ENCODE data around the gene STX19.

STX19 gene

DNA sequence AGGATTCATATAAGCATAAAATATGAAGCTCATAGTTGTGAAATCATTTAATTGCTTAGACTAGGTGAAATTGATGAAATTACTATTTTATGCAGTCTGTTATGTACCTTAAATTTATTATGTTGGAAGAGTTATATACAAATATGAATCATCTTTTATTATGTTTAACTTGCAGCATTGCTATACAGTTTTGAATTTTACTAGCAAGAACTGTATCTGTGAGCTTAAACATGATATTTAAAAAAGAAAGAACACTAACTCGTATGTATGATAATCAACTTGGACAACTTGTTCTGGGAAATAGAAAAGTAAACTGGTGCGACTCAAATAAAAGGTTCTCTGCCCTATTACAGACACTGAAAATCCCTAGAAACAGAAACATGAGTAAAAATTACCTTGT lies 1.8 kb downstream of the STX19 start:
- no peak for DNase-seq

DNA sequence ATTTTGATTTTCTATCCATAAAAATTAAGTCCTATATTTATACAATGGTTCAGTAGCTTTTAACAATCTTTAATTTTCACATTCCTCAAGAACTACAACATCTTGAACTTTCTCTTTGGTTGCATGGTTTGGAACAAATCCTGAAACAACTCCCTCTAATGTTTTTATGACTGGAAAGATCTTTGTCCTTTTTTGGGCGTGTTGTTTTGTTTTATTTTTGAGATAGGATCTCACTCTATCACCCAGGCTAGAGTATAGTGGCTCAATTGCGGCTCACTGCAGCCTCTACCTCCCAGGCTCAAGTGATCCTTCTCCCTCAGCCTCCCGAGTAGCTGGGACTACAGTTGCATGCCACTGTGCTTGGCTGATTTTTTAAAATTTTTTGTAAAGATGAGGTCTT lies 4.0 kb downstream of the STX19 start:
- DNase-seq = no peak

DNA sequence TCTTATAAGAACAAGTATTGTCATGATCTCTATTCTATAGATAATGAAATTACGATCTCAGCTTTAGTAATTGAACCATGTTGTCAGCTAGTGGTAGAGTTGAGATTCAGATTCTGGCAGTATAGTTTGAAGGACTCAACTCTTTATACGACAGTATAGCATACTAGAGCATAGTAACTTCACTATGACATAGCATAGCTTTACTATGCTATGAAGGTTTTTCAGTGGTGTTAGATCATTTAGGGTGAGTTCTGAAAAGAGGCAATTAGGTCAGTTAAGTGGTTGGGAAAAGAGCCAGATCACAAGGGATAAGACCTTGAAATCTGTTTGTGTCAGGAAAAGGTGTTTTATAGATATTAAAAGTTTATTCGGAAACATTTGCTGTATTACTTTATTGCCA lies 8.1 kb downstream of the STX19 start:
- no peak for DNase-seq

DNA sequence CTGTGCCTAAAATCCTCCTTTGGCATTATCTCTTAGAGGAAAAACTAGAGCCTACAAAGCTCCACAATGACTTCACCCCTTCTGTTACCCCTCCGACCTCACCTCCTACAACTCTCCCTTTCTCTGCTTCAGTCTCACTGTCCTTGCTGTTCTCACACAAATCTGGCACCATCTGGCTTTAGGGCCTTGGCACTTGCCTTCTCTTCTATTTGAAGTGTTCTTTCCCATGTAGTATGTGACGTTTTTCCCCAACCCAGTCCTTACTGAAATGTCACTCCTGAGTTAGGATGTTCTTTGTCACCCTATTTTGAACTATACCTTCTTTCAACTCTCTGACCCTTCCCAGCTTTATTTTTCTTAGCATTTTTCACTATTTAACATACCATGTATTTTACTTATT lies 8.7 kb downstream of the STX19 start:
- no peak for DNase-seq

DNA sequence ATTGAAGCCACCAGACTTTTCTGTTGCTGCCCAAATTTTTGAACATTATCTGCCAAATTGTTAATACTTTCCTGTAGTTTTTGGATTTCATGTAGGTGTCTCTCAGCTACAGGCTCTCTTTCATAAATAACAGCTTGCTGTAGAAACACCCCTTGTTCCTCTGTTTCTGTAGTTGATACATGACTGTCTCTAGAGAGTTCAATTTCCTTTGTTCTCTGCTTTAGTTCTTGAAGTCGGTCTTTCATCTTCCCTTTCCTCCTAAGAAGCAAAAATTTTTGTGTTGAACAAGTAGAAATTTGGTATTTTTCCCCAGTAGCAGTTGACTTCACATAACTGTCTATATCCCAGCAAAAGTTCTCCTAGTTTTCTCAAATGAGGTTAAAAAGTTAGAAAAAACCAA lies 13.4 kb downstream of the STX19 start:
- DNase-seq = no peak

DNA sequence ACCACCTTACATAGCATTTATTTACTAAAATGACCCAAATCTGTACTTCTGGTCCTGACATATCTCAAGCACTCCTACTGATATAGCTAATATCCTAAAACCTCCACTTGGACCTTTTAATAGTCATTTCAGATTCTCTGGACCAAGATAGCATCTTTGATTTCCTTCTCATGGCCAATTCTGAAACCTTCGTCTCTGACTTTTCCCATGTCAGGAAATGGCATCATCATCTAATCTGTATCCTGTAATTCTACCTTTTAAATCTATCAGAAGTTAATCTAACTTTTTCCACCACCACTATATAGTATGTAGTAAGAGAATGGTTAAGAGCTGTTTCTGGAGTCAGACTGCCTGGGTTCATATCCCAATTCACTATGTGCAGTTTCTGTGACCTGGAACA lies 16.2 kb downstream of the STX19 start:
- DNase-seq = no peak

DNA sequence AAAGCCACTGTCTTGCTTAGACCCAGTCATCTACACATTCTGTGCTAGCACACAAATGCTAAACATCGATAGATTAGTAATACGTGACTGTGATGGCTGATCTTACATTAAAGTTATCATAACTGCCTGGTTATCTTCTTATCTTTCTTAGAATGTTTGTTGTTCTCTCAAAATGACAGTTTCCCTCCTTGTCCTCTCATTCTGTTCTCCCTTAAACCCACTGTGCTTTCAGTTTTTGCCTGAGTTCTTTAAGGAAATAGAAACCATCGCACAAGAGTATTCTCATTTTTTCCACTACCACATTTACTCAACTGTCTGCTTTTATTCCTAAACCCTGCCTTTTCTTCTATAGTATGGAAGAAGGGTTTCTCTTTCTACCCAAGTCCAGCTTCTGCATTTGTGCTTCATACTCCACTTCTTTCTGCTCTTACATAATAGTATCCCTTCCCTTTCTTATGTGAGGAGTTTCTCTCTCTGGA lies 17.1 kb downstream of the STX19 start:
- no peak for DNase-seq

DNA sequence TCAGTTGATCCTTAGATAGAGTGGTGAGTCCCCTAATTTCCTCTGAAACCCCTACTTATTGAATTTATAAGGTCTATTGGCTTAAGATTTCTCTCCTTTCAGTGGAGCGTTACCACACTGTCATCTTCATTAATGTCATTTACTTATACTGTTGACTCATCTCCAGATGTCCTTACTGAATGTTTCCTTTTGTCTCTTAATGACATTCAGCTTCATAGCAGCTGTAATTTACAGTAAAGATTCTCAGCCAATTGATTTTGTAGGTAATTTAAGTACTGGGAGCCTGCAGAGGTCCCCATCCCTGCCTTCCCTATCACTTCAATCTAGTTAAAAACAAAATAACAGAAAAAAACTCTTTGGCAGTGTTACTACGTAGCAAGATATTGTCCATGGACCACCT lies 18.8 kb downstream of the STX19 start:
- DNase-seq = no peak

DNA sequence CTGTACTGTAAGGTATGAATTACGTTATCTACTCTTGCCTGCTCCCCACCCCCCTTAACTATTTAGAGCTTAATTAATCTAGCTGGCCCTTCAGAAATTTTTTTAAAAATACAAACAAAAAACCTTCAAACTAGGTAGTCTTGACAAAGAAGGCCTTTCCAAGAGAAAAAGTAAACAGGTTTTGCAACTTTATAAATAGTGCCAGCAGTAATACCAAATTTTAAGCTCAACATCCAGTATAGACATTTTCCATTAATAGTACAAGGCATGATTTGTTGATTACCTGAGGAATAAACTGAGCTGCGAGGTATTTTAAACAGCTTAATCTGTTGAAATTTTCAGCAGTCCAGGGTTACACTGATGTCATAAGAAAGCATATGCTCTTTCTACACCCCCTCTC lies 20.1 kb downstream of the STX19 start:
- no peak for DNase-seq

DNA sequence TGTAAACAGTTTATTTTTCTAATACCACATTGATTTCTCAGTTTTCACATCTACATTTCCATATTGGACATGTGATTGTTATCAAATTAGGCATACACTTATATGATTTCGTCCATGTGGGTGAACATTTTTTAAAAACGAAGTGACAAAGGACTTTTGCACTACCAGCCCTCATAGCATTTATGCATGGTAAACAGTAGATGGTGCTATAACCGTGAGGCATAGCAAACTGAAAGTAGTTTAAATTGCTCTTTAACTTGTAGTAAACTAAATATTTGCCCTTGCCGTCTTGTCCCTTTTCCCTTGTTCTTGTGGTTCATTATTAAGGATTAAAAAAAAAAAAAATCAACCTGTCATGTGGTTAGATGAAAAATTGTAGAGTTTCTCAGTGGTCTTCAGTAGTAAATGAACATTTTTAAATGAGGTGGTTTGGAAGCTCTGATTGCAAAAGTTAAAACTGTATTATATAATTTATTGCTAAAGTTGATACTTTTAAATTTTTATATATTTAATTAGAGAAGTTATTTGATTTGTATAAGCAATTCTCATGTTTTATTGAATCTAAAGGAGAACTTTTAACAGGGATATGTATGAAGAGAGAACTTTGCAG lies 24.0 kb downstream of the STX19 start:
- DNase-seq = no peak

DNA sequence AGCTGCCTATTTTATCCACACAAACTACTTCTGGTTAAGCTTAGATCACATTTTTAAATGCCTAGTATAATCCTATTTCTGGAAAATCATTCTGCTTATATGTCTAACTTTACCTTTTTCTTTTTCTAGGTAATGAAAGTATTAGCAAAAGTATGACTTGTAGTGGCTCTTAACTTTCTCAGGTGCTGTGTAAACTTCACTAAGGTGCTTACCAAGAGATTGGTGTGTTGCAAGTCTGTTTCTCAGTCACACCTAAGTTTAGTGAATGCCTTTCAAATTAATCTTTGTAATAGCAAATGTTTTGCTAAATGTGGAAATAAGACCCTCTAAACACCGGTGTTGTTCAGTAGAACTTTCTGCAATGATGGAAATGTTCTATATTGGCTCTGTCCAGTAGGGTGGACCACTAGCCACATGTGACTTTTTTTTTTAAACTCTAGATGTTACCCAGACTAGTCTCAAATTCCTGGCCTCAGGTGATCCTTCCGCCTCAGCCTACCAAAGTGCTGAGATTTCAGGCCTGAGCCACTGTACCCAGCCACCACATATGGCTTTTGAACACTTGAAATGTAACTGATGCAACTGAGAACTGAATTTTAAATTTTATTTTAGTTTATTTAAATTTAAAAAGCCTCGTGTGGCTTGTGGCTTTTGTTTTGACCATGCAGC lies 26.4 kb downstream of the STX19 start:
- no peak for DNase-seq

DNA sequence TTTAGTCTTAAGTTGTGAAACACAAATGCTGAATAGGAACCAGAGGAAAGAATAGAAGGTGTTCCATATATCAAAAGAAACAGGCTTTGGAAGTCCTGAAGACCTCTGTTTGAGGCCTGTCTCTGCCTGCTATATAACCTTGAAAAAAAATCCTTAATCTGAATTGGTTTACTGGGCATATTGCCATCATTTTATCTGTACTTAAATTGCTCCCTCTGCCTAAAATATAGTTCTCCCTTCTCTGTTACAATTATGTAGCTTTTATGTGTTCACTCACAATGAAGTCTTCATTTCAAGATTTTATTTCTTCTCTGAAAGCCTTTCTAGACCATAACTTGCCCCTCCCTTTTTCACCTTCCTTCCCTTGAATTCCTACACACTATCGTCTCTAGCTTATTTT lies 27.2 kb downstream of the STX19 start:
- no peak for DNase-seq

DNA sequence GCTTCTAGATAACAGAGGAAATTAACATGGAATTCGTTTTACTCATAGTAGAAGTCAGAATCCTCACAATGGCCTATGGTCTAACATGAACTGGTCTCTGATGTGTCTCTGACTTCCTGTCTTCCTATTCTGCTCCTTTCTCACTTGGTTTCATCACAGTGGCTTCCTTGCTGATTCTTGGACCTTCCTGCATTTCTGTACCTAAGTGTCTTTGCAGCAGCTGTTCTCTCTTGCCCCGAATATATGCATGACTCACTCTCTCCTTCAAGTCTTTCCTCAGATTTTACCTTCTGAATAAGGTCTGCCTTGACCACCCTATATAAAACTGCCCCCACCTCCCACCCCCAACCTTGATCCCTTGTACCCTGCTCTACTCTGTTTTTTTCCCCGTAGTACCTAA lies 34.3 kb downstream of the STX19 start:
- DNase-seq = no peak

DNA sequence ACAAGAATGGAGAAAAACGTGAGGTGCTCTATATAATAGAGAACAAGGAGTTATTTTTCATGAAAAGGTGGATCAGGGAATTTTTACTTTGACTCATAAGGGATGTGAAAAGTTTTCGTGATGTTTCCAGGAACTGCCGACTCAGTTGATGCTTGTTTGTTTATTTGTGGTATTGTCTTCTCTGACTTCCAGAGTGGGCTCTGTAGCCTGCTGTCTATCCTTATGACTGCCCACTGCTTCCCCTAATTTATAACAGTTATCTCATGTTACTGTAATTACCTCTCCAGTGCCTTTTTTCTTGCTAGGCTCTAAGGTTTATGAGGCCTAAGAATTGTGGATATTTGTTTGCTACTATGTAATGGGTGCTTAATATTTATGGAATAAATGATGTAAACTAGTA lies 36.2 kb downstream of the STX19 start:
- no peak for DNase-seq

DNA sequence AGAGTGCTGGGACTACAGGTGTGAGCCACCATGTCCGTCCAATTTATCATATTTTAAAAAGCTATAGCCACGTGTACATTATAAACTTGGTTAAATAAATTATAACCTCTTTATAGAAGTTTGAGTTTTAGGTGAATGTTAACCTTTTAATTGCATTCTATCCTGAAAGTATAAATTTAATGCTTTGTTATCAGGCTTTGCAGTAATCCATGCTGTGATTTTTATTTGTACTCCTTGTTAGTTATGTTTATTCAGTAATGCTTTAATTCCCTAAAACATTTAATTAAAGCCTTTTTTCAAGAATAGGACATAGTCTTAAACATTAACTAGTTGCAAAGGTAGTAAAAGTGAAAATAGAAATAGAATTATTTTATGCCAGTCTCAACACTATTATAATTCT lies 36.8 kb downstream of the STX19 start:
- DNase-seq = no peak

DNA sequence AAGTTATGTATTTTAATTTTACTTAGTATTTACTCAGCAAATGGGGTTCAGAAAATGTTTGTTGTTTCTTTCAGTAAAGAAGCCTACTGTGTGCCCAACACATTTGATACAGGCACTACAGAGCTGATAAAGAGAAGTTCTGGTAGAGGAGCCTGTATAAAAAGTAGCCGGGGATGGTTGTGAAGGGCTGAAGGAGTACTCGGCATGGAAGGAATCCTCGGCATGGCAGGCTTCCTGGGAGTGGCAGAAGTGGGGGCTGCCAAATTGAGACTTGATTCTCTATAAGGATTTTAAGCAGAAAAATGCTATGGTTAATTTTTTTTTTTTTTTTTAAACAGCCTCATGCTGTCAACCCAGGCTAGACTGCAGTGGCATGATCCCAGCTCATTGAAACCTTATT lies 39.2 kb downstream of the STX19 start:
- no peak for DNase-seq

DNA sequence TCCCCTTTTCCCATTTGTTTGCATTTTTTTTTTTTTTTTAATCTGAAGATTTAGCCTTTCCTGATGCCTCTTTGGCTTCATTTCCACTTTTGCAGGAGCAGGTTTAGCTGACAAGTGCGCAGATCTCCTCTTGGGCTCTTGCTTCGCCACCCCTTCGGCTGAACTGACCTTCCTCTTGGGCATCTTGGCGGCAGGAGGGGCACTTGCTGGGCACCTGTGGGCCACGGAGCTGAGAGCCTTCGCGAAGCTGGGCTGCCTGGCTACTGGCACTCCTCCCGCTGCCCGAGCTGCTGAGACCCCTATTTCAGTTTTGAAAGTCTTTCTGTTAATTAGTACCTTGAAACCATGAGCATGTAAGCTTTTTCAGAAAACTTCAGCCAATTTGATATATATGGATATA lies 39.6 kb downstream of the STX19 start:
- no peak for DNase-seq

DNA sequence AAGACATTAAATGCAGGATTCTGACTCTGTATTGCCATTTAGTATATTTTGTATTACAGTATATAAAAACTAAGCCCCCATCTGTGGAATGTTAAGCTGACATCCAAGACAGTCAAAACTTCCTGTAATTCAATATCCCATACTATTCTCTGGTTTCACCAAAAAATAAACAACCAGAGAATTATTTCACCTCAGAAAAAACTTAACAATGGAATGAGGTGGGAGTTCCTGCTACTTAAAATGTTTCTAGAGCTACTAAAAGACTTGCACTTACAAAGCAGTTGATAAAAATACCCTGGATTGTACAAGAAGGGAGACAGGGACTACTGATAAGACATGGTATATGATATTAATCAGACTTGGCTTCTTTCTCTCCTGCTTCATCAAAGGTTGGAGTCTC lies 40.1 kb downstream of the STX19 start:
- DNase-seq = no peak

DNA sequence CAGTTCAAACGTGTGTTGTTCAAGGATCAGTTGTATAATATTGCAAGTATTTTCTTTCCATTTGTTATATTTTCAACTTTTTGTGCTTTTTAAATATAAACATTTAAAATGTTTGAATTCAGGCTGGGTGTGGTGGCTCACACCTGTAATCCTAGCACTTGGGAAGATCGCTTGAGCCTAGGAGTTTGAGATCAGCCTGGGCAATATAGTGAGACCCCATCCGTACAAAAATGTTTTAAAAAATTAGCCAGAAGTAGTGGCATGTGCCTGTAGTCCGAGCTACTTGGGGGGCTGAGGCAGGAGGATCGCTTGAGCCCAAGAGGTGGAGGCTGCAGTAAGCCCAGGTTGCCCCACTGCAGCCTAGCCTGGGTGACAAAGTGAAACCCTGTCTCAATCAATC lies 43.8 kb downstream of the STX19 start:
- DNase-seq = no peak

DNA sequence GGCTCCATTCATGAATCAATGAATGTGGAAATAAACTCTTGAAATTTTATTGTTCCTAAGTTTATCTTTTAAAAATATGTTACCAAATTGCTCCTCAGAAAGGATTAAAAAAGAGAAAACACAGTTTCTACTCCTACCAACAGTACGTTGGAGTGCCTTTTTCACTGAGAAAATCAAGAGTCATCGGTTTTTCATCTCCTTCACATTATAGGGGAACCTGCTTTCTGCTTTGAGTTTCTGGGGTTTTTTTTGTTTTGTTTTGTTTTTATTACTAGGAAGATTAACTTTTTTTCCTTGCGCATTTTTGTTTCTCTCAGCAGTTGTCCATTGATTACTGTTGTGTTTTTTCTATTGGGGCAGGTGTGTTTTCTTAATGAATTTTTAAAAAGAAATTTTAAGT lies 45.0 kb downstream of the STX19 start:
- DNase-seq = no peak

DNA sequence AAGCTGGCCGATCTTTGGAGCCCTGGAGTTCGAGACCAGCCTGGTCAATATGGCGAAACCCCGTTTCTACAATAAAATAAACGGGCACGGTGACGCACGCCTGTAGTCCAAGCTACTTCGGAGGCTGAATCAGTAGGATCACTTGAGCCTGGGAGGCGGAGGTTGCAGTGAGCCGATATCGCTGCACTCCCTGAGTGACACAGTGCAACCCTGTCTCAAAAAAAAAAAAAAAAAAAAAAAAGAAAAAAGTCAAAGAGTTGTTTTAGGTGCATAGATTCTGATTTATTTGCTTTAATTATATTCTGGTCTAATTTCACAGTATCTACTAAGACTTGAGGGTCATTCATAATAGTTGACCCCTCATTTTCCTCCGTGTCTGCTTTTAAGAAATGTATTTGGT lies 46.7 kb downstream of the STX19 start:
- DNase-seq = no peak

DNA sequence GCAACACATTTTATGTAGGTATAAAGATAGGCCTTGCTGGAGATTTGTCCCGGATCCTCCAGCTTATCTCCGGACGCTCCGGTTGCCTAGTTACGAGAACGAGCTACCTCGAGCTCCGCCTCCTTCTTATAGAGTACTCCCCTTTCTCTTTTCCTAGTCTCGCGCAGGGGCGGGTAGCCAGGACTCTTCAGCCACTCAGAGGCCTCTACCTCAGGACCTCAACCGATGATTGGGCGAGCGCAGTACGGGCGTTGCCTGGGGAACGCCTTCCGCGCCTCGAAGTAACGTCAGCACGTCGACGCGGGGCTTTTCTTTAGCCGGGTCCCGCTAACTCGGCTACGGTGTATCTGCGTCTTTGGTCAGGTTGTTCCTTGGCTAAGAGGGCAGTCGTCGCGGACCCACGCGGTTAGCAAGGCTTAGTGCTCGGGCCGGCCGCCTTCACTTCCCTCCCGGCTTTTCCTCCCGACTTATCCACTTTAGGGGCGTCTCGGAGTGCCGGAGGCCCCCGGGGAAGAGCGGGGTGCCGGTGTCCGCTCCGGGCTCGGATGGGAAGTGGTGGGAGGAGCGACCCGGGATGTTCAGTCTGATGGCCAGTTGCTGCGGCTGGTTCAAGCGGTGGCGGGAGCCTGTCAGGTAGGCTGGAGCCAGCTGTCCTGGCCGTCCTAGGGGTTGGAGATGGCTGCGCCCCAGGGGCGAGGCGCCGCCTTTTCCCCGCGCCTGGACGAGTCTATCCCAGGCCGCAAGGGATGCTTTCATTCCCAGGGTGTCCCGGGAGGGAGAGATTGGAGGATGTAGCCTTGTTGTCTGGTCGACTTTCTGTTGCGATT lies 48.3 kb downstream of the STX19 start, which contains the start of gene ARL13B:
ARL13B (plus strand) TSS at position 306 of the 827 bp plus-strand sequence; CDS start at position 575, 269 bp downstream.
- peak; percentile 94 for DNase-seq

DNA sequence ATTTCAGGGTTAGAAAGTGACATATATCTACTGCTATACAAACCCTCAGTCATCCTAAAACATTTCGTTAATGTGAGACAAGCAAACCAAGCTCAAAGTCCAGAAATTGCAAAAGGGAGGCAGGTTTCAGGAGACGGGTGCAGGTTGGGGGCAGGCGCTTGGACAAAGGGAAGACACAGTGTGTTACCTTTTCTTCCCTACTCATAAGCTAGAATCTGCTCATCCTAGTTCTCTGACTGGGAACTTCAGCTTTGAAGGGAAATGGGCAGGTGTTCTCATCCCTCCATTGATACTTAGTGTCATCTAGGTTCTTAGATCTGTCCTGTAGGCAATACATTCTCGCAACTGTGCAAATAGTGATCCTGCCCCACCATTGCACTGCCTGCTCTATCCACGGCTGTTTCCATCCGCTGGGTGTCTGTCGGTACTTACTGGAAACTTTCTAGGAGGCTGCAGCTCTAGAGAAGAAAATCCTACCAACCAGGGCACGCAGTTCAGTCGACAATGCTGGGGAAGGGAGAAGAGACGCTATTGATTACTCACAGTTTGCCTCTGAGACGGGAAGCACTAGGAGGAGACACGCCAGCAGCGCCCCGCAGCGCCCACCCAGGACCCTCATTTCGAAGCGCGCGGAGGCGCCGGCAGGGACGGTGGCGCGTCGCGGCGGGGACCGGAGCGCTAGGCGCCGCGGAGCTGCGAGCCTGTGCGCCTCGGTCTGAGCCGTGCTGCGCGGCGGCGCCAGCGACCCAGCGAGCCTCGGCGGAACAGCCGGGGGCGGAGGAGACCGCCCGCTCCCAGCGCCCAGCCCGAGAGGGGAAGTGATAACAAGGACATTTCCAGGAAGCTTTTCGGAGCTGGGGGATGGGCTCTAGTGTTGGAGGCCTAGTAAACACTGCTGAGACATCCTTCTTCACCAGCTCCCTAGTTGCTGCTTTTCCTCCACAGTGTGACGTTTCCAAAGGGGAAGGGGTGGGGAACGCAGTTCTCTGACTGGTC lies 55.0 kb downstream of the STX19 start, which contains the start of gene PROS1:
PROS1 (minus strand) TSS at position 766 of the 996 bp plus-strand sequence; CDS start at position 619, 147 bp downstream.
- DNase-seq = peak; percentile 28
